GM19193 (cell line): ENCODE data around the gene HBQ1.

ENCODE experiments used
- POLR2A ChIP-seq: IDR thresholded peaks from 4 replicates; pipeline ENCODE4 v1.6.1; 2011; ENCODE audit not compliant: insufficient read depth, insufficient read length; ENCODE audit errors: extremely low read depth

HBQ1 gene

DNA sequence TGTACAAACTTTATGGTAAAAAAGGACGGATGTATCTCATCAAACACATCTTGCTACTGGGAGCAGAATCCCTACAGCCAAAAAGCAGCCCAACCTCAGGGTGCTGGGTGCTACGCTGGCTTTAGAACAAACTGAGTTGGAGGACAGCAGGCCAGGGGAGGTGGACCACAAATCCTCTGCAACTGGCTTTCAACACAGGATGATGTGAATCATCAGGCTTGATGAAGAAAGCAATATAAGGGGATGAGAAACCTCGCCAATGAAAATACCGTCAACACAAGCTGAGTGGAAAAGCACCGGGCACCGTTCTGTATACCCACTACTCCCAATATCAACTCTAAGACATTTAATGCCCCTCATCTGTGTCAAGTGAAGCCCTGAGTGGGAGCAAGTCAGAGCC, 14.3 kb downstream of the HBQ1 start:
- TF ChIP-seq POLR2A, result no peak

DNA sequence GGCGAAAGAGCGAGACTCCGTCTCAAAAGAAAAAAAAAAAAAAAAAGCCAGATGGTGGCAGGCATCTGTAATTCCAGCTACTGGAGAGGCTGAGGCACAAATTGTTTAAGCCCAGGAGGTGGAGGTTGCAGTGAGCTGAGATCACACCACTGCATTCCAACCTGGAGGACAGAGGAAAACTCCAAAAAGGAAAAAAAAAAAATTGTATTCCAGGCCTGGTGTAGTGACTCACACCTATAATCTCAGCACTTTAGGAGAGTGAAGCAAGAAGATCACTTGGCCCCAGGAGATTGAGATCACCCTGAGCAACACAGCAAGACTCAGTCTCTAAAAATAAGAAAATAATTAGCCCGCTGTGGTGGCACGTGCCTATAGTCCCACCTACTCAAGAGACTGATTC, 20.1 kb downstream of the HBQ1 start:
- TF ChIP-seq POLR2A, result no peak

DNA sequence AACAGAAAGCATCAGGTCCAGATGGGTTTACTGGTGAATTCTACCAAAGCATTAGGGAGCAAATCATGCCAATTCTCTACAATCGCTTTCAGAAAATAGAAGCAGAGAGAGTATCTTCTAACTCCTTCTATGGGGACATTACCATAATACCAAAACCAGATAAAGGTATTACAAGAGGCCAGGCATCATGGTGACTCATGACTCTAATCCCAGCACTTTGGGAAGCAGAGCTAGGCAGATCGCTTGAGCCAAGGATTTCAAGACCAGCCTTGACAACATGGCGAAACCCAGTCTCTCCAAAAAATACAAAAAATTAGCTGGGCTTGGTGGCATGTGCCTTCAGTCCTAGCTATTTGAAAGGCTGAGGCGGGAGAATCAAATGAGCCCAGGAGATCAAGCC, 23.0 kb downstream of the HBQ1 start:
- TF ChIP-seq POLR2A, result no peak

DNA sequence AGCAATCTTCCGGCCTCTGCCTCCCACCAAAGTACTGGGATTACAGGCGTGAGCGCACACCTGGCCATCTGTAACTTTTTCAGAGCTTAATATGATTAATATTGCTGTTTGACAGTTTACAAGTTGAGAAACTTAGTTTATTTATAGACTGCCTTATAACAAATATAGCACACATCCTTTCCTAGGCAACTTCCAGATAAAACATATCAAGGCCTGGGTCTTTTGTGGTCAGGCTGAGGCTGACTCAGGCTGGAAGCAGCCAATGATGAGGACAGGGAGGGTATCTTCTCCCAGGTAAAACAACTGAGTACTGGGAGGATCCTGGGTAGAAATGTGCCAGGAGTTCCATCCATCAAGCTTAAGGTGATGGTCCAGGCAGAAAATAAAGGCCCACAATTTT, 32.7 kb downstream of the HBQ1 start:
- TF ChIP-seq POLR2A, result no peak

DNA sequence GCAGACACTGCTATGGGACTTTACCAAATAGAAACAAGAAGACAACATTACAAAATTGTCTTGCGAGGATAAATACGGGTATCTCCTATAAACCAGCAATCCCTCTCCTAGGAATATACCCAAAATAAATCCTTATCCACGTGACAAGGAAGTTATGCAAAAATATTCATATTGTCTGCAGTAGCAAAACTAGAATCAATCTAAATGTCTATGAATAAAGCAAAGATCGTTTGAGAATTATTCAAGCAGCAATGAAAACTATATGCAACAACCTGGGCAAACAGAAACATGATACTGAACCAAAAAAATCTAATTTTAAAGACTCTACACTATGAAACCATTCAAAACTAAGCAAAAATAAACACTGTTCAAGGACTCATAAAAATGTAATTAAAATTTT, 39.8 kb downstream of the HBQ1 start:
- no peak for TF ChIP-seq POLR2A

DNA sequence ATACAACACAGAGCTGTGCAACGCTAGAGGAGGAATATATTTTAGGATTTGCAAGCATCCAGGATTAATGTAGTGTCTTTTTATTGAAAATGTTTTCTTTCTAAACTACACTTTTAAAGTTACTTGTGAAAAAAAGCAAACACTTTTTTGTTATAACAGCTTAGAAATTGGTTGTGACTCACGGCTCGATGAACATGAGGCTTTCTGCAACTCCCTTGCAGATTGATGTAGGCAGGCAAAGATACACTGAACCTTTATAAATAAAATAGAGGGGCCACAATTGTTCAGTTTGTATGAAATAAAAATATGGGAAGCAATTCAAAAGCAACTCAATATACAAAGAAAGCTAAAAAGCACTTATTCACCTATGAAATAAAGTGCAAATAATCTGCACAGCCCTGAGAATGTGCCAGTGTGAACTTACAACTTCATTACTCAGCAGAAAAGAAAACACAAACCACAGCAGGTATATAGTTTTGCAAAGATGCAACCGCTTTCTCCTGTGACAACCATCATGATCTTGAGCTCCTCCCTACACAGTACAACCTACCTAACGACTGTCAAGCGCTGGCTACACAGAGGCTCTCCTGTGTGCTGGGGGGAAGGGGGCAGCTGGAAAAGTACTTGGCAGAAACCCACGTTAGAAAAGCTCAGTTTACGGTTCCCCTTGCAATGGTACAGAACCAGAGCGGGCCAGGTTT, 48.0 kb downstream of the HBQ1 start:
- TF ChIP-seq POLR2A, result no peak

DNA sequence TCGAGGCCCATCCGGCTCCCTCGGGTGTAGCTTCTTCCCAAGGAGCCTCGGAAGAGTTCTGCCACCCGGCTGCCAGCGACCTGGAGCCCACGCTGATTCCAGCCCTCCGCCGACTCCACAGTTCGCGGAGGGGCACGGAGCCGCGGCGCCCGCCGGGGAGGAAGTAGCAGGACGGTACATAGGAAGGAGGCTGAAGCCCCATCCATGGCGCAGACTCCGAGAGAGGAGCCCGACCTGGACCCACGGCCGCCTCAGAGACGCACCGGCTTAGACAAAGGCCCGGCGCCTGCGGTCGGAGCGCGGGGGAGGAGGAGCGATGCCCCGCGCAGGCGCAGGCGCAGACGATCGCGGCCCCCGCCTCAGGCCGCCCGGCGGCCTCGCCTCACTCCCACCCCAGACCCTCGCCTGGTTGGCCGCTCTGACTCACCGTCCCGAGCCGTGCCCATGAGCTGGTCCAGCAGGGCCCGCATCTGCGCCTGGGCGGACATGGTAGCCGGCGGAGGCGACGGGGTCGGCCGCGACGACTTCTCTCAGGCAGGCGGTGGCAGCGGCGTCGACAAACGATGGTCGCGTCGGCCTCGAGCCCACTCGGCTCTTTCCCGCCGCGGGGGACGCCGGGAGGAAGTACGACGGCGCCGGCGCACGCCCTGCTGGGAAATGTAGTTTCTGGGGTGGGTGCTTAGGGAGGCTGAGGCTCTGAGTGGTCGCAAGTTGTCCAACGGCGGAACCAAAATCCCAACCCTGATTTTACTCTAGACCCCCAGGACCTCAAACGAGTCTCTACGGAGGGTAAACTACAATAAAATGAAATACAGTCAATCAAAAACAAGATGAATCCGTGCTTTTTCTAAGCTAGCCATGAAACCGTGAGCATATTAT, 48.8 kb downstream of the HBQ1 start, which contains the start of gene LUC7L:
TSS of gene LUC7L (minus strand) at position 598 of the 879 bp plus-strand sequence. CDS start at position 488, 110 bp downstream.
- peak; percentile 98 for TF ChIP-seq POLR2A

DNA sequence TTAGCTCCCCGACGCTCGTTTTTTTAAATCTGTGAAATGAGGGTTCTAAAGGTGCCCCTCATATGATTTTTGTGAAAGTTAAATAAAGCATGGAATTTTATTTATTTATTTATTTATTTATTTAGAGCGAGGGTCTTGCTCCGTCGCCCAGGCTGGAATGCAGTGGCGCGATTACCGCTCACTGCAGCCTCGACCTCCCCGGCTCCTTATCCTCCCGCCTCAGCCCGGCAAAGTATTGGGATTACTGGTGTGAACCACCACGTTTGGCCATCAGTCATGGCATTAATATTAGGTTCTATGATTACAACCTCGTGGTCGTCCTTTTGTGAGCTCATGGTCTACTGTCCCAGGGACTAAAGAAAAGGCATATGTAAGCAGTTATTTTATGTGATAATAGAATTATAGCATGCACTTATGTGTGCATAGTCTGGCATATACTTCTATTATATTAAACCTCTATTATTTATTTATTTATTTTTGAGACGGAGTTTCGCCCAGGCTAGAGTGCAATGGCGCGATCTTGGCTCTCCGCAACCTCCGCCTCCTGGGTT, 49.5 kb downstream of the HBQ1 start:
- TF ChIP-seq POLR2A, result no peak
